ENCODE data around the gene U2AF2. TPM values are rescaled to one million over a fixed set of nuclear protein-coding genes. Genes with fewer than 3 reads are reported as not detected.

U2AF2 gene
- polyA plus RNA-seq, 1 donor from 2014 or later: 129 TPM

- Histone ChIP-seq H3K4me3 (ENCODE audit: low read length) (peak overlapping the region; percentile 78), H3K9me3 (ENCODE audit: low read length) (no peaks in the 10 kb centered on the region), H3K9ac (ENCODE audit: low read length) (peak overlapping the region; percentile 88), H3F3A (ENCODE audit: insufficient read depth, low read length, poor library complexity, severe bottlenecking) (no peaks in the 10 kb centered on the region), H3K27me3 (ENCODE audit: insufficient read depth, low read depth, low read length) (no peaks in the 10 kb centered on the region), H3K79me2 (replicated peaks; ENCODE audit: insufficient read depth, low read length) (peaks cover 43% of the 10 kb centered on the region), H2AFZ (ENCODE audit: low read depth, low read length) (peak overlapping the region; percentile 45), H3K9me2 (ENCODE audit: insufficient read depth, low read length) (no peaks in the 10 kb centered on the region), H4K20me1 (ENCODE audit: insufficient read depth) (no peaks in the 10 kb centered on the region), H3K27ac (ENCODE audit: low read length) (peak overlapping the region; percentile 62), H3K4me2 (ENCODE audit: low read length) (peak overlapping the region; percentile 86), H3K36me3 (ENCODE audit: insufficient read depth, low read length) (no peaks in the 10 kb centered on the region)
- TF ChIP-seq EP300 (conservative IDR thresholded peaks at IDR 0.05; ENCODE audit: poor library complexity, severe bottlenecking) (no peak), POLR2AphosphoS5 (IDR thresholded peaks at IDR 0.05) (no peak), SMC3 (conservative IDR thresholded peaks at IDR 0.05; ENCODE audit: poor library complexity) (no peak), CTCF (IDR thresholded peaks at IDR 0.05; ENCODE audit: poor library complexity, severe bottlenecking) (no peak), EZH2 (IDR thresholded peaks at IDR 0.05; ENCODE audit: borderline replicate concordance, insufficient read depth, low read length, poor library complexity, severe bottlenecking) (no peak), RAD21 (conservative IDR thresholded peaks at IDR 0.05) (no peak), REST (IDR thresholded peaks at IDR 0.05; ENCODE audit: borderline replicate concordance) (no peak)
Measured at GRCh38 chr19:55640043-55640576, 14.7 kb upstream of the U2AF2 start.

GRCh38 chr19:55640577-55641425, 14.0 kb upstream of the U2AF2 start, which contains the start of gene ZNF580:
ZNF580 (plus strand) TSS chr19:55641002; CDS start chr19:55642509, 1,507 bp downstream.
- Histone ChIP-seq H3F3A (ENCODE audit: insufficient read depth, low read length, poor library complexity, severe bottlenecking) (no peaks in the 10 kb centered on the region), H3K9ac (ENCODE audit: low read length) (peak within 1 kb of the TSS; percentile 88), H3K27me3 (ENCODE audit: insufficient read depth, low read depth, low read length) (no peaks in the 10 kb centered on the region), H2AFZ (ENCODE audit: low read depth, low read length) (peak within 1 kb of the TSS; percentile 45), H4K20me1 (ENCODE audit: insufficient read depth) (no peaks in the 10 kb centered on the region), H3K9me2 (ENCODE audit: insufficient read depth, low read length) (no peaks in the 10 kb centered on the region), H3K9me3 (ENCODE audit: low read length) (no peaks in the 10 kb centered on the region), H3K4me3 (ENCODE audit: low read length) (peak within 1 kb of the TSS; percentile 78), H3K4me2 (ENCODE audit: low read length) (peak within 1 kb of the TSS; percentile 91), H3K27ac (ENCODE audit: low read length) (peak within 1 kb of the TSS; percentile 64), H3K79me2 (replicated peaks; ENCODE audit: insufficient read depth, low read length) (peaks cover 36% of the 10 kb centered on the region), H3K36me3 (ENCODE audit: insufficient read depth, low read length) (no peaks in the 10 kb centered on the region)
- no peak for TF ChIP-seq TAF1 (IDR thresholded peaks at IDR 0.05; ENCODE audit: low read depth)
- no peak for TF ChIP-seq EP300 (conservative IDR thresholded peaks at IDR 0.05; ENCODE audit: poor library complexity, severe bottlenecking)
- TF ChIP-seq CTCF (IDR thresholded peaks at IDR 0.05; ENCODE audit: poor library complexity, severe bottlenecking): no peak
- TF ChIP-seq MXI1 (conservative IDR thresholded peaks at IDR 0.05; ENCODE audit: poor library complexity, severe bottlenecking): no peak
- TF ChIP-seq POLR2AphosphoS5 (IDR thresholded peaks at IDR 0.05): no peak
- no peak for TF ChIP-seq RAD21 (conservative IDR thresholded peaks at IDR 0.05)
- no peak for TF ChIP-seq SMC3 (conservative IDR thresholded peaks at IDR 0.05; ENCODE audit: poor library complexity)
- TF ChIP-seq REST (IDR thresholded peaks at IDR 0.05; ENCODE audit: borderline replicate concordance): no peak
- TF ChIP-seq EZH2 (IDR thresholded peaks at IDR 0.05; ENCODE audit: borderline replicate concordance, insufficient read depth, low read length, poor library complexity, severe bottlenecking): no peak

Measured in neural cell (in vitro differentiated cells).